HG03196 (cell line): ENCODE measurements around the gene ETNK2.

ENCODE experiments used
- ATAC-seq: cut with Tn5 transposase; IDR thresholded peaks from one replicate; pipeline ENCODE4 v1.9.1; 2021; ENCODE audit not compliant: unreplicated experiment

ETNK2 gene, protein sequence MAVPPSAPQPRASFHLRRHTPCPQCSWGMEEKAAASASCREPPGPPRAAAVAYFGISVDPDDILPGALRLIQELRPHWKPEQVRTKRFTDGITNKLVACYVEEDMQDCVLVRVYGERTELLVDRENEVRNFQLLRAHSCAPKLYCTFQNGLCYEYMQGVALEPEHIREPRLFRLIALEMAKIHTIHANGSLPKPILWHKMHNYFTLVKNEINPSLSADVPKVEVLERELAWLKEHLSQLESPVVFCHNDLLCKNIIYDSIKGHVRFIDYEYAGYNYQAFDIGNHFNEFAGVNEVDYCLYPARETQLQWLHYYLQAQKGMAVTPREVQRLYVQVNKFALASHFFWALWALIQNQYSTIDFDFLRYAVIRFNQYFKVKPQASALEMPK

GRCh38 chr1:204151552-204152309, at the start of gene ETNK2:
Gene ETNK2 (minus strand): TSS chr1:204152044. CDS start chr1:204151852, 192 bp downstream.
- no peak for ATAC-seq

DNA sequence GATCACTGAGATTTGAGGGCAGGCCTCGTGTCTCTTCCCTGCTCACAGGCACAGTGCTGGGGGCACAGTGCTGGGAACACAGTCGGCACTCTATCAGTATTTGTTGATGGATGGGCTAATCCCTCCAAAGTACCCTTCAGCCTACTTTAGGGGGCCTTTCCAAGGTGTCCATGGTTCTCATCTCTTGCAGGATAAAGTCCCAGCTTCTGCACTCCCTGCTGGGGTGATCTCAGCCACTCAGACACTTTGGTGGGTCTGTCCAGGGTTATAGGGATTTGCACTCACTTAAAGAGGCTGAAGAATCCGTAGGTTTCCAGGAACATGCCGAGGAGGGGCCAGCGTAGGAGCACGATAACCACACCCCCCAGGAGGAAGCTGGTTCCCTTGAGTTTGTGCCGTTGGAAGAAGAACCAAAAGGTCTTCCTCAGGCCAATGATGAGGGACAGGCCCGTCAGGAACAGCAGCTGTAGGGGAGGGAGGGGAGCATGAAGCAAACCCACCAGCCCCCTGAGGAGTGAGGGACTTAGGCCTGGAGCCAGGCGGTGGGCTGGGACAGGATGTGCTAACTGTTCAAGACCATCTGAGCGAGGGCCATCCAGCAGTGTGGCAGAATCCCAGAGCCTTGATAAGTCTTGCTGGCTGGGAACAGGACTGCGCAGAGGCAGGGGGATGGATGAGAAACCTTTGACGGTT, 49.6 kb upstream of the ETNK2 start:
- no peak for ATAC-seq

GRCh38 chr1:204199579-204199978, 47.7 kb upstream of the ETNK2 start:
- no peak for ATAC-seq

DNA sequence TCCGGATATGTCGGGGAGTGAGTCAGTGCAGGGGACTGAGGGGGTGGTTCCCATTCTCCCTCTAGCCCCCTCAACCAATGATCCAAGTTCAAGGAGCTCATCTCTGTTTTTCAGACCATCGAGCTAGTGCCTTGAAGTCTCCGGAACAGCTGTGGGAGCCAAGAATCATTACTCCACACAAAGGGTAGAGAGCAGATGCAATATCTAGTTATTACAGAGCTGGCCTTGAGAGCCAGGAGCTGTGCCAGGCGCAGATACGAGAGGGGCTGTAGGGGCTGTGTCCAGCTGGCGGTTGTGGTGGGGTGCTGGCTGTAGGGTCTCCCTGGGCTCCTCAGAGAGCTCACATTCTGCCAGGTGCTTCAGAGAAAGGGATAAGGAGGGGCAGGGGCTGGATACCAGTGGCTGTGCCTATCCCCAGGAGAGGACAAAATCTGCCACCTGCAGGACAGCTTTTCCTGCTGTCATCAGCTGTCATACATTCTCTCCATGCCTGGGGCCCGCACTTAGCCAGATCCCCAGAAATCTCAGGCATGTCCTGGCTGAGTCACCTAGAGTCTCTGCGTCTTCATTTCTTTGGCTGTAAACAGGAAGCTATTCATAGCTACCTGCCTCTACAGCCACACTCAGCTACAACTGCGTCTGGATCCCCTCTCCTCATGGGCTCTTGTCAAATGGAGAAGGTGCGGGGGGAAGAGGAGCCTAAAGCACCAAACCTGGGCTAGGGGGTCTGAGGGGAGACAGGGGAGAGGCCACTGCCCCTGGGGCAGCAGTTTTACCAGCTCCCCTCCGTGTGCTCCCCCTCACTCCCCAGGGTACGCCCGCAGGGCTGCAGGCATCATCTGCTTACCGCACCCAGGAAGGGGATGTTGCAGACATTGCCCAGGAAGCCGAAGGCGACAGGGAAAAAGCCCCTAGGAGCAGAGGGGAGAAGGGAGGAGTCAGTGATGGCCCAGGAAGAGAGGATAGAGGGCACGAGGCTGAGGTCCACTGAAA, 46.8 kb upstream of the ETNK2 start:
- no peak for ATAC-seq

GRCh38 chr1:204197068-204197467, 45.2 kb upstream of the ETNK2 start:
- ATAC-seq, result no peak

DNA sequence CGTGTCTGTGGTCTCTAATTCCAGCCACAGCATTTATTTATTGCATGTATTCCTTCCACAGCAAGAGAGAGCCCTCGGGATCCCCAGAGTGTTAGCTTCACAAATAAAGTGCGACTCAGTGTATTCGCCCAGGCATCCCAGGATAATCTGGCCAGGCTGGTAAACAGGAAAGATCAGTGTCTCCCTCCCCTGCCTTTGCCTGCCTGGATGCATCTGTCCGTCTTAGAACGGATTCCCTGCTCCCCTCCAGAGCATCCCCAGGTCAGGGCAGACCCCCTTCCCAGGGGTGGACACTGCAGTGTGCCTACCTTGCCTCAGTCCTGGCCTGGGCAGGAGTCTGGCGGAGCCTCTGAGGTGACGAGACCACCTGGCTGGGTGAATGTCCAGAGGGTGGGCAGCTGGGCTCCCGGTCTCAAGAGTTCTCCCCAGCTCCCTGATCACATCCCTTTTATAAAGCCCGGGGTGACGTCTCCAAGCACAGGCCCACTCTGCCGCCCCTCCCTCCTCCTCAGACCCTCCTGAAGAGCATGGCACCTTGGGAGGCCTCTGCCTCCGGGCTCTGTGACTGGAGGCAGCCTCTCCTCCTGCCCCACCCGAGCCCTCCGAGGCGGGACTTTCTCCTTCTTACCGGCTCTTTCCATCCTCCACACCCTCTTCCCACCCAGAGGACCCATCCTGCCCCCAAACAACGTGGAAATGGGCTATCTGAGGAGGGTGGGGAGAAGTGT, 44.4 kb upstream of the ETNK2 start, which contains the start of gene KISS1:
Gene KISS1, minus strand, starts transcription at position 424 of the 728 bp plus-strand sequence. CDS start 3,615 bp downstream, outside the sequence.
- ATAC-seq, result no peak

- ATAC-seq, result no peak
Measured at GRCh38 chr1:204194771-204195170, 42.9 kb upstream of the ETNK2 start.

GRCh38 chr1:204194080-204194479, 42.2 kb upstream of the ETNK2 start:
- no peak for ATAC-seq

GRCh38 chr1:204192589-204193352, 40.9 kb upstream of the ETNK2 start:
- ATAC-seq, result no peak

GRCh38 chr1:204192046-204192445, 40.2 kb upstream of the ETNK2 start:
- ATAC-seq, result no peak

DNA sequence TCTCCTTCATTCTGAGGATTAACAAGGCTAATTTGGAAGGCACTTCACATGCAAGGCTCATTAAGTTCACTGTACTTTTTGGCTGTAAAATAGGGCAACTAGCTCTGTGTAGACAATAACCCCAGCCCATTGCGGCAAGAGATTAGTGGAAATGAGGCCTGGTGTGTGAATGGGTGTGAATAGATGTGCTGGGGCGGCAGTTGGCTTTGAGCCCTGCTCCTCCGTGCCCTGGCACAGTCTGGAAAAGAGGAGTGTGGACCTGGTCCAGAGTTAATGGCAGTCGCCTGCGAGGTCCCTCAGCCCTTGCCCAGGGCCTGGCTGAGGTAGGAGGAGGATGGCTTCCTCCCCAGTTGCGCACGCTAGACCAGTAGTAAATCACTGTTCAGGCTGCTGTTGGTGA, 39.6 kb upstream of the ETNK2 start:
- no peak for ATAC-seq

- ATAC-seq, result no peak
Measured at GRCh38 chr1:204190212-204191211, 38.7 kb upstream of the ETNK2 start.

GRCh38 chr1:204188959-204189639, 37.3 kb upstream of the ETNK2 start:
- ATAC-seq, result no peak

DNA sequence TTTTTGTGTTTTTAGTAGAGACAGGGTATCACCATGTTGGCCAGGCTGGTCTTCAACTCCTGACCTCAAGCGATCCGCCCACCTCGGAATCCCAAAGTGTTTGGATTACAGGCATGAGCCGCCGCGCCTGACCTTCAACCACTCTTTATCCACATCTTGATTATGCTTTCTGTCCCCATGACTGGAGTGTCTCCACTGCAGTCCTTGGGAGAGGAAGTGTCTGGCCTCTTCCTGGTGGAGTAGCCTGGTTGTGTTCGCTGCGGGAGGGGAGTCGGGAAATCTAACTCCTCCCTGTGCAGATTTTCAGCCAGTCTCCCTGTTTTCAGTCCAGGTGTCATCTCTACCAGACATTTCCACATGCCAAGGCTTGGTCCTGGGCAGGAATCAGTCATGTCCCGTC, 34.8 kb upstream of the ETNK2 start:
- ATAC-seq, result no peak

- ATAC-seq, result no peak
Measured at GRCh38 chr1:204181116-204181515, 29.3 kb upstream of the ETNK2 start.

DNA sequence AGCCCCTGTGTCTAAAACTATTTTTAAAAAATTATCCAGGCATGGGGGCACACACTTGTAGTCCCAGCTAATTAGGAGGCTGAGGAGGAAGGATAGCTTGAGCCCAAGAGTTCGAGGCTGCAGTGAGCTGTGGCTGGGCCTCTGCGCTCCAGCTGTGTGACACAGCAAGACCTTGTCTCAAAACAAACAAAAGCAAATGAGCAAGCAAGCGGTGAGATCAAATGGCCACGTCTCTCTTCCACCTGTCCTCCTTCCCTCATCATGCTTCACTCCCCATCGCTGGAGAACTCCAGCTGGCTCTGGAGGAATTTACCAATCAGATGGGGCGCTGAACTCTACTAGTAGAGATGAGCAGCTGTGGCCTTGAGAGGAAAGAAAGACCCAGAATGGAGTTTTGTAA, 28.3 kb upstream of the ETNK2 start:
- no peak for ATAC-seq
